Ovary (tissue), 3 donors: ENCODE data around the gene COX10.

ENCODE experiments used
- CTCF ChIP-seq, 3 donors: fragments of 450-650 bp in 2 of 3; fragments of 200-600 bp in 1 of 3; IDR thresholded peaks; one replicate each; pipeline versions ENCODE4 v1.5.1 to v1.8.0; 2016 to 2022; ENCODE audit warnings: antibody characterized with exemption in 3 of 3, mild to moderate bottlenecking in 1 of 3
- EP300 ChIP-seq: sonication (generic); formaldehyde crosslinking; IDR thresholded peaks from one replicate; pipeline ENCODE4 v1.6.1; 2017; ENCODE audit warnings: antibody characterized with exemption
- donor health status: DM: no; HTN: no; CAD: no.

DNA sequence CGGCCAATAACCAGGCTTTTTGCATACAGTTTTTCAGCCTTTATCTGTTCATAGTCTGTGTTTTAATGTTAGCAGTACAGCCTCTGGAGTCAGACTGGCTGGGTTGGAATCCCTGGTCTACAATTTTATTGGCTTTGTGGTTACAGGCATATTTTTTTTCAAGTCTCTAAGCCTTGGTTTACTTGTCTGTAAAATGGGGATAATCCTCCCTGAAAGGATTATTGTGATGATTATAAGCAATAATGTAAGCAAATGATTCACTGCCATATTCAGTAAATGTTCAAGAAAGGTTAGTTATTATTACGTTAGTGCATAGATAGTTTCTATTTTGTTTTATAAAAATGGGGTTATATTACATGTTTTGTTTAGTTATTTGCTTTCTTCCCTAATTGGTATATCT, 15.7 kb downstream of the COX10 start:
- TF ChIP-seq EP300 (no peak), CTCF (IDR thresholded peaks at IDR 0.05) (no peak)
